GM19397 (cell line): ENCODE results near the gene QSOX1.

ENCODE experiments used
- ATAC-seq: cut with Tn5 transposase; IDR thresholded peaks from one replicate; pipeline ENCODE4 v1.9.1; 2021; ENCODE audit warnings: mild to moderate bottlenecking, moderate library complexity; ENCODE audit not compliant: unreplicated experiment

Gene QSOX1

GRCh38 chr1:180231506-180231921 lies 76.8 kb downstream of the QSOX1 start:
- ATAC-seq = no peak

DNA sequence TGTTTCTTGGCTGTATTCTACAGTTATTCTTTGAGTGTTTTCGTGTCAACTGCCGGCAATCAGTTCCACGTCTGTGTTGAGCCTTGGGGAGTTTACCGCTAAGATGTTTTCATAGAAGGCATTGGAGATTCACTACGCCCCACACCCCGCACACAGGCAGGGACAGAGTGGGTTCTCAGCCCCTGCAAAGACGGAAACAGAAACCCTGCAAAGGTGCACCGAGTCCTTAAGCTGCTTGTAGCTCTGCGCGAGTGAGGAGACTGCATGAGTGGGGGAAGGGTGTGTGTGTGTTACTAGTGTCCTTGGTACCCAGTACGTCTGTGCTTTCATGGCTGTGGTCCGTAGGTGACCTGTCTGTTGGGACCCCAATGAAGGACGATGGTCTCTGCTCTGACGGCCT lies 77.3 kb downstream of the QSOX1 start:
- ATAC-seq = no peak

- no peak for ATAC-seq
Measured at GRCh38 chr1:180232521-180233043, 77.9 kb downstream of the QSOX1 start.

DNA sequence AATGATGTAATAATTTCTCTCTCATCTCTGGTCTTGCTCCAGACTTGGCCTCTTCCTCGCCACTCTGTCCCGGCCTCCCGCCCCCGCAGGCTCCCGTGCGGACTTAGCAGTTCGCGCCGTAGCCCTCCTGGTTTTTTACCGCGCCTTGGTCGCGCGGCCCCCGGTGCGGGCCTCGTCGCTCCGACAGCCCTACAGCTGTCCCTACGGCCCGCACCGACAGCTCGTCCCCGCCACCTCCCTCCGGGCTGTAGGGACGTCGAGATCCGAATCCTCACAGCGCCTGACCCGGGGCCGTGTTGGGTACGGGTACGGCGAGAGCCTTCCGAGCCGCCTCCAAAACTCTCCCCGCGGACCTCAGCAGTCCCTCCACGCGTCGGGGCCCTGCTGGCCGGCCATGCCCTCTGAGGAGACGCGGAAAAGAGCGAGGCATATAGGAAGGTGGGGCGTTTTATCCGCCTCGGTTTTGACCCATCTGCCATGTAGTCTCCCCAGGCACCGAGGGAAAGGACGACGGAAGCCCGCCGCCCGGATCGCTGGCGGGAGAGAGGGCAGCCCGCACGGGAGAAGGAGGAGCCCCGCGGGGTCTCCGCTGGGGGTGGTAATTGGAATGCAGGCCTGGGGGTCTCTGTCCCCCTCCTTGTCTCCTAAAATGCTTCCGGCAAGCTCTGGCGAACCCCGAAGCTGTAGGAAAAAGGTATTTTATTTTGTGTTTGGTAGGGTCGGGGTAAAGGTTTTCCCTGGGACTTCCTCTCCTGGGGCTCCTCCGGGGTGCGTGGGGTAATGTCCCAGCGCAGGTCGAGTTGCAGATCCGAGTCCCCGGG lies 78.7 kb downstream of the QSOX1 start:
- ATAC-seq = no peak

- no peak for ATAC-seq
Measured at GRCh38 chr1:180234369-180235076, 79.9 kb downstream of the QSOX1 start.

DNA sequence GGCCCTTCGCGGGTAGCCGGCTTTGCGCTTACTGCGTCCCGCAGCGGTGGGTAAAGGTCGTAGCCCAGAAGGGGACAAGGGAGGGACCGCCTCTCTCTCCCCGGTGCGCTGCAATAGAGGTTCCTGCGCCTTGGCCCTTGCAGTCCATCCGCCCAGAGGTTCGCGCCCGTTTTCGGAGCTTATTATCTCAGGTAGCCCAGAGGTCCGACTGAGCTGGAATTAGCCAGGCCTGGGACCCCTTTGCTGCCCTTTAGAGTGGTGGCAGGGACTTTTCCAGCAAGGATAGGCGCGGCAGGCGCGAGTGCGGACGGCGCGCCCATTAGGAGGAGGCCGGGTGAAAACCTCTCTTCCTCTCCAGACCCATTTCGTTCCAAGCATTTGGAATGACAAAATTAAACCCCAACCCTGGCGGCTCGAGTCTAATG lies 80.4 kb downstream of the QSOX1 start:
- no peak for ATAC-seq

DNA sequence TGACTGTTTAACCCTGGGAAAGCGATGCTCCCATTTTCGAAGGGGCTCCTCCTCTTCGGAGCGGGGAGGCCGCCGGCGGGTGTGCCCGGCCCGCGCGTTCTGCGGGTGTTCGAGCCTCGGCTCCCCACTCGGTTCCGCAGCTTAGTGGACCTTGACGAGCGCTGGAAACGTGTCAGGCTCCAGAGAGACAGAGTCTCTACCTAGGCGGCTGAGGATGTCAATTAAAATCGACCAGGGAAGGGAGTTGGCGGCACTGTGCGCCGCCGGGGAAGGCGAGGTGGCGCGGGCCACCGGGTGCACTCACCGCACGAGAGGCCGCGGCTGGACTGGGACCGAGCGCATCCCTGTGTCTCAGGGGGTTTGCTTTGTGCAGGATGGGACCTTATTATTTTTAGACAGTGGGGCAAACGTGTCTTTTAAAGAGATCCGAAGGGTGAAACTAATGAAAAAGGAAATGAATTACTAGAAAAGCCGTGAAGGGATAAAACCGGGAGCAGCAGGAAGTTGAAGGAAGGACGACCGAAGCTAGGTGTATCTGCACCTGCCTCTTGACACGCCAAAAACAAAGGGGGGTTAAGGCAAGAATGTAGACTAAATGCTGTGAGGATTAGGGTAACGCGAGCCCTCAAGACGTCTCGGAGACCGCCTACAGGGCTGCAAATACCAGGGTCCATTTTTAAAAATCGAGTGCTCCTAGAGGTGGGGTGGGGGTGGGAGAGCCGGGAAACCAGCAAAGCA lies 81.0 kb downstream of the QSOX1 start:
- no peak for ATAC-seq

- ATAC-seq = no peak
Measured at GRCh38 chr1:180236698-180237509, 82.2 kb downstream of the QSOX1 start.

GRCh38 chr1:180237869-180238476 lies 83.3 kb downstream of the QSOX1 start:
- ATAC-seq = no peak

DNA sequence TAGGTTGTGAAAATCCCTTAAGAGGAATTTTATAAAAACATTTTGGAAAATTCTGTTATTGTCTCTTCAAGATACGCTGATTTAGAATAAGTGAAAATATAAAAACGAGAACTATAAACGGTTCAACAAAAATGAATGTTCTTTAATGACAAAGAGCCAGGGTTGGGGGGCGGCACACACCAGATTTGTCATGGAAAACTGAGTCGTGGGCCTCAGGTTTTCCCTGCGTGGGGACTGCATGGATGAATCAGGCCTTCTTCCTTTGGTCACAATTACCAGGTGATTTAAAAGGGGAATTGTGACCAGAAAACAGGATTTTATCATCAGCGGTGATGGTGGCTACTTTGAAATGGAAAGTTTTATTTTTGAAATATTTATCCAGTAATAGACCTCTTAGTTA lies 84.0 kb downstream of the QSOX1 start:
- no peak for ATAC-seq

DNA sequence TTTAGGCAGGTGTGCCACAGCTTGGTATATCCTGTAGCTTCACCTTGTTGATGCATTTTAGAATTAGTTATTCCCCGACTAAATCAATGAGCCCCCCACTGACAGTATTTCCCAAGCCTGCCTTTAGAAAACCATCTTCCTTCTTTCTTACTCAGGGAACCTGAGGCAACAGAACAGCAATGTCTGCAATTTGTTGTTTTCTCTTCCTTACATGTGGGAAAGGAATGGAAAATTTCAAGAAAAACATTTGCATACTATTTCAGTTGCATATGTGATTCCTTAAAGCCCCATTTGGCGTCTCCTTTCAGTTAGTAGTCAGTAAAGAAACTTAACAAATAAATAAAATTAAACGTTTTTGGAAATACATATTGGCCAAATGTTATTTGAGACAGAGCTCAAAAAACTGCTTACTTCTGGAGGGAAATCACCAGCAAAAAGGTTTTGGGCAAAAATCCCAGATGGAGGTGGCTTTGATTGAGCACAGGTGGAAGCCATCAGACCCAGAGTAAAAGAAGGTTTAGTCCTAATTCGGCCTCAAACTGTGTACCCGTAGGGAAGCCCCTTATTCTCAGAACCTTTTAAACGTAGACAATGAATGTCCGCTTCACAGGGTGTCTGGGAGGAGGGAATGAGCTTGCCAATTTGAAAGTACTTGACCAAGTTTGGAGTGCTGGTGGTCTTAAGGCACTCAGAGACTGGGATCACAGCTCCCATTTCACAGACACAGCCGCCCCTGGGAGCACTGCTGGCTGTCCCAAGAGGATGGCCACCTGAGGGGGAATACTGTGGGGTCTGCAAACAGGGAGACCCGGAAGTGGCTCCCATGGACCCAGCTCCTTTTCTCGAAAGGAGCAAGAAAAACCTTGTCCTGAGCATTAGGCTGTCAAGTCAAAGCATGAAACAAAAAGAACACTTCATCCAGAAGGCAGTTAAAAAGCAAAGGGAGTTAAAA lies 84.8 kb downstream of the QSOX1 start:
- no peak for ATAC-seq

DNA sequence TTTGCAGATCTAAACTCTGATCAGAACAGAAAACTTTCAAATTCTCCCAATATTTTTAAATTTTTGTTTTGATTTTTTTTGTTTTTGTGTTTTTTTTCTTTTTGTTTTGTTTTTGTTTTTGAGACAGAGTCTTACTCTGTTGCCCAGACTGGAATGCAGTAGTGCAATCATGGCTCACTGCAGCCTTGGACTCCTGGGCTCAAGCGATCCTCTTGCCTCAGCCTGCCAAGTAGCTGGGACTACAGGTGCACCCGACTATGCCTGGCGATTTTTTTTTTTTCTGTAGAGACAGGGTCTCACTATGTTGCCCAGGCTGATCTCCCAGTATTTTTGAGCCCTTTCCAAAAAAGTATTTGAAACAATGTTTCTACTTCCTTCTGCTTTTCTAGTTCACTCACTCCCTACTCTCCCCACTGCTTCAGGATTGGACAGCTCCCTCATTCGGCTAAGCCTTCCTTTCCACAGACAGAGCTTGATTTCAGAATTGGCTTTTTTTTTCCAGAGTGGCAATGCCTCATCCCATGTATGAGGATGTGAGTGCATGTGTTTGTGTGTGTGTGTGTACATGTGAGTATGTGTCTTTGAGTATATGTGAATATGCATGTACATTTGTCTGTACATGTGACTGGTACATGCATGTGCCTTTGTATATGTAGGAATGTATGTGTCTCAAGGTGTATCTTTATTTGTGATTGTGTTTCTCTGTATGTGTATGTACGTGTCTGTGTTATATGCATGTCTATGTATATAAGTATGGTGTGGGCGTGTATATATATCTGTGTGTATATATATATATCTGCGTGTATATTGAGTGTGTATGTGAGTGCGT lies 87.3 kb downstream of the QSOX1 start:
- no peak for ATAC-seq

- no peak for ATAC-seq
Measured at GRCh38 chr1:180243517-180244221, 89.0 kb downstream of the QSOX1 start.

DNA sequence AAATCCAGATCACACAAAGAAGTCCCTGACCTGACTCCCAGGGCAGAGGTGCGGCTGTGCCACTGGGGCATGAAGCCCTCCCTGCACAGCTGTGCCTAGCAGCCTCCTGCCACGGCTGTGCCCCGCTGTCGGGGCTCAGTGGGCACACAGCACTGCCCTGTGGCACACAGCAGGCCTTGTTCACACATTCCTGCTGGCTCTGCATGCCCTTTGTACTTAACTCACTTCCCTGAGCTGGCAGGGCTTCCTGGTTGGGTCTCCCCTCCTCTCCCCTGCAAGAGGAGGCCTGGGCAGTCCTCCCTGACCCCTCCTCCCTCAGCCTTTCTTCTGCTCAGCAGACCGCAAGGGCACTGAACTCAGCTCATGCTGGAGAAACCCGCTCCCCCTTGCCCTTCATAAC lies 90.2 kb downstream of the QSOX1 start:
- ATAC-seq = no peak

- ATAC-seq = no peak
Measured at GRCh38 chr1:180246579-180246978, 91.9 kb downstream of the QSOX1 start.

DNA sequence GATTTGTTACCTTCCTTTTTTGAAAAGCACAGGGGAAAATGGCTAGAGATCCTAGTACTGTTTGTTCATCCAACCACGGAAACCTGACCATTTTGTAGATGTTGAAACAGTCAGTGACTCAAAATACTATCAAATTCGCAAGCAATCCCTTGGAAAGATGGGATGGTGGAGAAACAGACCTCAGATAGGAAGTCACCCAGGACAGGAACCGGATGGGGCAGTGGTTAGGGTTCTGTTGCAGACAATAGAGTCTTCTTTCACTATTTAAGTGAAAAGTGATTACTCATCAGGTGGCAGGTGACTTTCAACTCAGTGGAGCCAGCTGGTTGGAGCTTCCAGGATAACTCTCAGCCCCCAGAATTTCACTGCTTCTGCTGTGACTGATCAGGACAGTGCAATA lies 92.4 kb downstream of the QSOX1 start:
- ATAC-seq = no peak

GRCh38 chr1:180247580-180247979 lies 92.9 kb downstream of the QSOX1 start:
- ATAC-seq = no peak

- no peak for ATAC-seq
Measured at GRCh38 chr1:180248176-180248575, 93.5 kb downstream of the QSOX1 start.
